Panc1 (cell line): ENCODE data around the gene PLXNB1.

Experiments used
- CTCF ChIP-seq: fragments of 450-650 bp; IDR thresholded peaks from 2 replicates; pipeline ENCODE4 v1.5.1; 2017; ENCODE audit warnings: mild to moderate bottlenecking
- POLR2AphosphoS5 ChIP-seq: IDR thresholded peaks from 2 replicates; pipeline ENCODE4 v1.6.1; 2012; ENCODE audit warnings: mild to moderate bottlenecking, low read depth, low read length, moderate library complexity
- SIN3A ChIP-seq: IDR thresholded peaks from 2 replicates; pipeline ENCODE4 v1.6.1; 2012; ENCODE audit warnings: low read depth, mild to moderate bottlenecking, low read length, moderate library complexity, borderline replicate concordance; ENCODE audit not compliant: insufficient read depth
- TCF7L2 ChIP-seq: IDR thresholded peaks from 2 replicates; pipeline ENCODE4 v1.6.1; 2011; ENCODE audit warnings: mild to moderate bottlenecking, low read depth, low read length, inconsistent platforms
- TF ChIP-seq, protein P1 (sequence below), 2 experiments: IDR thresholded peaks; 2 replicates each; pipeline ENCODE4 v1.6.1; 2011 to 2012; ENCODE audit warnings: low read depth in 2 of 2, control low read depth in 1 of 2, low read length in 1 of 2, mild to moderate bottlenecking in 1 of 2, moderate library complexity in 1 of 2; ENCODE audit not compliant: insufficient read depth in 1 of 2

DNA sequence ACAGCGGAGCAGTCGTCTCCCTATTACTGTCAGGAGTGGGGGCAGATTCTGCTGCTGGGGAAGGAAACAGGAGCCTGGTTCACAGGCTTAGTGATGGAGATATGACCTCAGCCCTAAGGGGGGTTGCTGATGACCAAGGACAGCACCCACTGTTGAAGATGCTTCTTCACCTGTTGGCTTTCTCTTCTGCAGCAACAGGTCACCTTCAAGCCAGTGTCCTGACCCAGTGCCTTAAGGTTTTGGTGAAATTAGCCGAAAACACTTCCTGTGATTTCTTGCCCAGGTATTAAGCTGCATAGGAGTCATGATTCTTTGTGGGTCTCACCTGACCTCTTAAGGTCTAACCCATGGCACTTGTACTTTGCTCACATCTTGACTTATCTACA is 30.6 kb upstream of the PLXNB1 start:
- TF ChIP-seq CTCF (no peak), POLR2AphosphoS5 (no peak), SIN3A (no peak), TCF7L2 (no peak)
- TF ChIP-seq, protein P1, sequence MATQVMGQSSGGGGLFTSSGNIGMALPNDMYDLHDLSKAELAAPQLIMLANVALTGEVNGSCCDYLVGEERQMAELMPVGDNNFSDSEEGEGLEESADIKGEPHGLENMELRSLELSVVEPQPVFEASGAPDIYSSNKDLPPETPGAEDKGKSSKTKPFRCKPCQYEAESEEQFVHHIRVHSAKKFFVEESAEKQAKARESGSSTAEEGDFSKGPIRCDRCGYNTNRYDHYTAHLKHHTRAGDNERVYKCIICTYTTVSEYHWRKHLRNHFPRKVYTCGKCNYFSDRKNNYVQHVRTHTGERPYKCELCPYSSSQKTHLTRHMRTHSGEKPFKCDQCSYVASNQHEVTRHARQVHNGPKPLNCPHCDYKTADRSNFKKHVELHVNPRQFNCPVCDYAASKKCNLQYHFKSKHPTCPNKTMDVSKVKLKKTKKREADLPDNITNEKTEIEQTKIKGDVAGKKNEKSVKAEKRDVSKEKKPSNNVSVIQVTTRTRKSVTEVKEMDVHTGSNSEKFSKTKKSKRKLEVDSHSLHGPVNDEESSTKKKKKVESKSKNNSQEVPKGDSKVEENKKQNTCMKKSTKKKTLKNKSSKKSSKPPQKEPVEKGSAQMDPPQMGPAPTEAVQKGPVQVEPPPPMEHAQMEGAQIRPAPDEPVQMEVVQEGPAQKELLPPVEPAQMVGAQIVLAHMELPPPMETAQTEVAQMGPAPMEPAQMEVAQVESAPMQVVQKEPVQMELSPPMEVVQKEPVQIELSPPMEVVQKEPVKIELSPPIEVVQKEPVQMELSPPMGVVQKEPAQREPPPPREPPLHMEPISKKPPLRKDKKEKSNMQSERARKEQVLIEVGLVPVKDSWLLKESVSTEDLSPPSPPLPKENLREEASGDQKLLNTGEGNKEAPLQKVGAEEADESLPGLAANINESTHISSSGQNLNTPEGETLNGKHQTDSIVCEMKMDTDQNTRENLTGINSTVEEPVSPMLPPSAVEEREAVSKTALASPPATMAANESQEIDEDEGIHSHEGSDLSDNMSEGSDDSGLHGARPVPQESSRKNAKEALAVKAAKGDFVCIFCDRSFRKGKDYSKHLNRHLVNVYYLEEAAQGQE (IDR thresholded peaks at IDR 0.05; ENCODE audit: insufficient read depth in 1 of 2, low read depth in 2 of 2, low read length in 1 of 2): no peak
